ENCODE measurements around the gene TCF7L2.

TCF7L2 gene

DNA sequence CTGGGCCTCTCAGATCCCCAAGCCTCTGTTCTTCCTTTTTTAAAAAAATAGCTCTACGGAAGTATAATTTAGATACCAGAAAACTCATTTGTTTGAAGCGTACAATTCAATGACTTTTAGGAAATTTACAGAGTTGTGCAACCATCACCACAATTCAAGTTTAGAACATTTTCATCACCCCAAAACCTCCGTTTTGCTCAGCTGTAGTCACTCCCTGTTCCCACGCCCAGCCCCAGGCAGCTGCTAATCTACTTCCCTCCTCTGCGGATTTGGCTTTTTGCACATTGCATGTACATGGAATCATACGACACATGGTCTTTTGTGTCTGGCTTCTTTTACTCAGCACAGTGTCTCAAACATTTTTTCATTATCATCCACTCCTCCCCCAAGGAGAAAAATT lies 229.2 kb downstream of the TCF7L2 start:
- no peak for DNase-seq (ENCODE audit: low read depth)

DNA sequence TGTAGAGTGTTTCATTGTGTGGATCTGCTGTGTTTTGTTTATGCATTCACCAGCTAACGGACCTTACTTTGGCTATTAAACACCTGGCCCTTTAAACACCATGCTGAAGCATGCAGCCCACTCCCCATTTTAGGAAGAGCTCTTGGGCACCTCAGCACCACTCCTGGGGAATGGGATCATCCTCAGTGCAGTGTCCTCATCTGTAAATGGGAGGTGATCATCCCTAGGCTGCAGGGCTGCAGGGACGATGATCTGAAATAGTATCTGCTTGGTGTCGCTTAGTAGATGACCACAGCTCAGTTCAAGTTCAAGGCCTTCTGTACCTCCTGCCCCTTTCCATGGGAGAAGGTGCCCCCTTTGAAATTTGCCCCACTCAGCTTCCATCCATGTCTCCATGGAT lies 229.9 kb downstream of the TCF7L2 start:
- no peak for DNase-seq (ENCODE audit: low read depth)

DNA sequence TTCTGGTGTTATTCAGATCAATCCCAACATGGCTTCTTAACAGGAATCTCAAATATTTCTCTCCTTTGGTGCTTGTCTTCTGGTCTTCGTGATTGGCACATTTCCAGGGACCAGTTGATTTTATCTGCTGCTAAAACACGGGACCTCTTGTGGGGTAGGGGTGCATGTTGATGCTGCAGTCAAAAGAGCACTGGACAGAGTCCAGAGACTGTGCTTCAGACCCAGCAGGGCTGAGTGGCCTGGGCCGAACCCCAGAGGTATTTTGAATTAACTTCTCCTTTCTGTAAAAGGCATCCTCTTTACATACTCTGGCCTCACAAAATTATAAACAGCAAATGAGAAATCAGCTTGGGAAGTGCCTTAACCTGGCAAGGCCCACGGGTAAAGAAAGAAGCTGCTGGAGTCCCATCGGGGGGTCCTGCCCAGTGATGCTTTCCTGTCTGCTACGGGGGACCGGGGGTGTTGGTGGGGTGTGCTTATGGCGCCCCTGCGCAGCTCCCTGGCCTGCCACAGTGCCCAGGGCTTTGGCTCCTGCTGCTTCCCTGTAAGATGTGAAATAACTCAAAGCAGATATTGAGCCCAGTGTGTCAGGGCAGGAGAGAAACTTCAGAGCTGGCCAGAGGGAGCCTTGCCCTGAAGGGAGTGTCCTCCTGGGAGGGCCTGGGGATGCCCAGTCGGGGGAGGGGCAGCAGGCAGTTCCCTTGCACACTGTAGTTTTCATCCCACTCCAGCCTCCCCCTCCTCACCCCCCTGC lies 230.5 kb downstream of the TCF7L2 start:
- no peak for DNase-seq (ENCODE audit: low read depth)

DNA sequence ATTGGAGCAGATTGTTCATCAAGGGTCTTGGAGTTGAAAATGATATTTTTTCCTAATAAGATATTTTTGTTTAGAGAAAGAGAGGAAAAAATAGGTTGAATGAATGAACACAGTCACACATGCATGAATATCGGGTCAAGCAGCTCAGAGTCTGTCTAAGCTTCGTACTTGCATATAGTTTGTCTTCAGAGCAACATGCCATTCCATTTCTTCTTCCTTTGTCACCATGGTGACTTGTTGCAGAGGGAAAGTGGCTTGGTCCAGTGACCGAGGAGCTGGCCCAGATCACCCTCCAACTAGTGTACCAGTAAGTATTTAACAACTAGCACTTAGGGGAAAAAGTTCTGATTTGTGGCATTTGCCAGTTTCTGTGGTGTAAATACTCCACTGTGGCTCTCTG lies 232.1 kb downstream of the TCF7L2 start:
- DNase-seq (ENCODE audit: low read depth), result no peak

DNA sequence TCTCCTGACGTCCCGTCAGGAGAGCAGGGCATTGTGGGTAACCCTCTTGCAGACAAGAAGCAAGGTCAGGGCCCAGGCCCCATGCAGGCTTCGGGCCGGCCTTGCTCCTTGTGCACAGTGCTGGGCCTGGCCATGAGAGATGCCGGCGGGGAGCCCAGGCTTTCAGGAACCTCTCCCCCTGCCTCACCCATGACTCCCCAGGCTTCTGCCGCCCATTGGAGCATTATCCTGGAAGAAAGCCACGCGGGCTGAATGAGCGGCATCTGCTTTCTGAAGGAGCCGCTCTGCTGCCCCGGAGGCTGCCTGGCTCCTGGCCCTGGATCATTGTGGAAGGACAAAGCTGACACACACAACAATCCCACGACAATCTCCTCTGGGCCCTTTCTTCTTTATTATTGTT lies 233.5 kb downstream of the TCF7L2 start:
- no peak for DNase-seq (ENCODE audit: low read depth)

DNA sequence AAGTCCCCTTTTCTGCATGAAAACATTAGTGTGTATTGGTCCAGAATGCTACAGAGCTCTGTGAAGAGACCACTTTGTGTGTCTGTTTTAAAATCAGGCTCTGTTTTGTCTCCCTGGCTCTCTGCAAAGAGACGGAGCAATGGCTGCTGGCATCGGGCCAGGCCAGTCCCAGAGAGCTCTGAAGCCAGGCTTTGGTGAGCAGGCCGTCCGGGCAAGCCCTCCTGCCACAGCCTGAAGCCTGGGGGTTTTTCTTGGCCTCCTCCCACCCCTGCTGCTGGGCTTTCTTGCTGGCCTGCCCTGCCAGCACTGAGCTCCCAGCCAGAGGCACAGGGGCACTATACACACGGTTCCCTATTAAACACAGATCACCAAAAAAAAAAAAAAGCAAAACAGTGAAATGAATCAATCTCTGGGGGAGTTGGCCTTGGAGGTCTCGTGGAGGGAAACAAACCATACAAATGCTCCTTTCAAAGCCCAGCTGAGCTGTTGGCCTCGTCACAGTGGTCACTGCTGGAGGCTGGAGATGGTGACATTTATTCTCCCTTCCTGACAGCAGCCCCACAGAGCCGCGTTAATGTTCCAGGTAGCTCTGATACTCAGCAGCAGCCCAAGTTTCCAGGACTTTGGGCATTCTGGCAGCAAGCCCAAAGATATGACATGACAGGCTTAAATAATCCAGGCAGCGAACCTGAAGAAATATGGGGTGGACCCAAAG lies 237.2 kb downstream of the TCF7L2 start:
- DNase-seq (ENCODE audit: low read depth), result no peak

DNA sequence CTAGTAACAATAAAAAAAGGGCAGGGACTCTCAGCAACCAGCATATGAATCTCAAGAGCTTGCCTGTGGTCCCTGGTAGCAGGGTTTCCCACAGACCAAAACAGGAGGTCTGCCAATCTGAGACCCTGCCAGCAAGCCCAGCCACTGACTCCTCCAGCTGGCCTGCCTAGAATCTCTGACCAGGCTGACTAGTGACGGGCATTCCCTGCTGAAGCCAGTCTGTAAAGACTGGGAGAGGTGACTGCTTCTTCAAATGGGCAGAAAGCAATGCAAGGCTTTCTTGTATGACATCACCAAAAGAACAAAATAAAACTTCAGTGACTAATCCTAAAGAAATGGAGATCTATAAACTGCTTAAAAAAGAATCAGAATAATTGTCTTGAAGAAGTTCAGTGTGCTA lies 249.4 kb downstream of the TCF7L2 start:
- DNase-seq (ENCODE audit: low read depth), result no peak

DNA sequence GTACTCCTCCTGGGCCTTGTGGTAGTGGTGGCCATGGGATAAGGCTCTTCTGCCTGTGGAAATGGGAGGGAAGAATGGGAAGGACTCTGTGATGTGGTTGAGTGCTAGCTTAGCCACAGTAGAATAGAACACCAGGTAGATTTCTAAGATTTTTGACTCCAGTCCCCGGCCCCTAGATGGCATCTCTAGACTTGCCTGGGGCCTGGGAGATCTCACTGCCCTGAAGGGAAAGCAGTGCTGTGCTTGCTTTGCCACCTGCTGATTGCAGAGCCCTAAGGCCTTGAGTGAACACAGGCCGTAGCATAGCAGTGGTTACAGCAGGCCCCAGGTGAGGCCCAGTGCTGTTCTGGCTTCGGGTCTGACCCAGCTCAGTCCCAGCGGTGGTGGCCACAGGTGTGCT lies 252.0 kb downstream of the TCF7L2 start:
- DNase-seq (ENCODE audit: low read depth), result no peak

DNA sequence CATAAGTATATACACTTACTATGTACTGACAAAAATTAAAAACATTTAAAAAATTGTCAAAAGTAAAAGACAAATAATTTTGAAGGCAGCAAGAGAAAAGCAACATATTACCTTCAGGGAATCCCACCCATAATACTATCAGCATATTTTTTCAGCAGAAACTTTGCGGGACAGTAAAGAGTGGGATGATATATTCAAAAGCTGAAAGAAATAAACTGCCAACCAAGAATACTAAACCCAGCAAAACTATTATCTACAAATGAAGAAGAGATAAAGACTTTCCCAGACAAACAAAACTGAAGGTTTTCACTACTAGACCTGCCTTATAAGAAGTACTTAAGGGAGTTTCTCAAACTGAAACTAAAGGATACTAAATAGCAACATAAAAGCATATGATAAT lies 257.9 kb downstream of the TCF7L2 start:
- no peak for DNase-seq (ENCODE audit: low read depth)

DNA sequence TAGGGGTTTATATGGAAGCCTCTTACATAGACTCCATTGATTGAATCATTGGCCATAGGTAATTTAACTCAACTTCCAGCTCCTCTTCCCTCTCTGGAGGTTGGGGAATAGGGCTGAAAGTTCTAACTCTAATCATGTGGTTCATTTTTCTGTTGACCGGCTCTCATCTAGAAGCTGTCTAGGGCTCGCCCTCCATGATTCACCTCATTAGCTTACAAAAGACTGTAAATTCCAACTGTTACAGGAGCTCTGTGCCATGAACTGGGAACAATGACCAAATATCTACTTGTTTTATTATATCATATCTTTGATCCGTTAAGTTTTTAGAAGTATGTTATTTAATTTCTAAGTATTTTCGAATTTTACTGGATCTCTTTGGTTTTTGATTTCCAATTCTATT lies 263.0 kb downstream of the TCF7L2 start:
- DNase-seq (ENCODE audit: low read depth), result no peak

DNA sequence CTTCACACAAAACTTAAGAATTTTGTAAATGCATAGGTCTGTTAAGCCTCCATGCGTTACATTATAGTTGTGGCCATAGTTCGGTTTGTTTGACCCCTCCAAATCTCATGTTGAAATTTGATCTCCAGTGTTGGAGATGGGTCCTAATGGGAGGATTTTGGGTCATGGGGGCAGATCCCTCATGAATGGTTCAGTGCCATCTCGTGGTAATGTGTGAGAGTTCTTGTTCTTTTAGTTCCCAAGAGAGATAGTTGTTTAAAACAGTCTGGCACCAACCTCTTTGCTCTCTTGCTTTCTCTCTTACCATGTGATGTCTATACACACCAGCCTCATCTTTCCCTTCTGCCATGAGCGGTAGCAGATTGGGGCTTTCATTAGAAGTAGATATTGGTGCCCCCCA lies 264.3 kb downstream of the TCF7L2 start:
- DNase-seq (ENCODE audit: low read depth), result no peak

DNA sequence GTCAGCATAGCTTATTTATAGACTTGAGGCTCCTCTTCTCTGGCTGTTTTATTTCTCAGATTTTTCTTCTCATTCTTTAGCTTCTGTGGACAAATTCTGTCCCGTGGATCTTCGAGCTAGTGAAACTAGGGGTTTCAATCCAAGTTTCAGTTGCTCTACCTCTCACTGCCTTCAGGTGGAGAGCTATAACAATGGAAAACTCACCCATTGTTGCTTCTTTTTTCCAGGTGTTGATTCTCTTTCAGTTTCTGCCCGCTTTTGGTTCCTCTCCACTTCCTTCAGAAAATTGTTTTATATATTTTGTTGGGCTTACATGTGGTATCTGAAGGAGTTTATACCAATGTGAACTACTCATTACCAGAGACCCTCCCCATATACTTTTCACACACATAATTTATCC lies 266.1 kb downstream of the TCF7L2 start:
- no peak for DNase-seq (ENCODE audit: low read depth)
